NCI-H2107 treated with DMSO at 0.1 percent for 48 hours (cell line): ENCODE data around the gene VAMP8.
A peak's percentile ranks its signal among the peaks of the same experiment; 100 is the strongest.
"Not testable (repeated sequence)": the region's sequence is repeated elsewhere in the genome, so short reads cannot be mapped to it uniquely, and the experiment has no call there.

Experiments used
- DNase-seq: peaks from one replicate; lab custom pipeline; 2025; ENCODE audit not compliant: unreplicated experiment; lab: John Stamatoyannopoulos, UW

The VAMP8 gene

GRCh38 chr2:85579266-85579935, 2.0 kb downstream of the VAMP8 start:
- DNase-seq, result no peak

DNA sequence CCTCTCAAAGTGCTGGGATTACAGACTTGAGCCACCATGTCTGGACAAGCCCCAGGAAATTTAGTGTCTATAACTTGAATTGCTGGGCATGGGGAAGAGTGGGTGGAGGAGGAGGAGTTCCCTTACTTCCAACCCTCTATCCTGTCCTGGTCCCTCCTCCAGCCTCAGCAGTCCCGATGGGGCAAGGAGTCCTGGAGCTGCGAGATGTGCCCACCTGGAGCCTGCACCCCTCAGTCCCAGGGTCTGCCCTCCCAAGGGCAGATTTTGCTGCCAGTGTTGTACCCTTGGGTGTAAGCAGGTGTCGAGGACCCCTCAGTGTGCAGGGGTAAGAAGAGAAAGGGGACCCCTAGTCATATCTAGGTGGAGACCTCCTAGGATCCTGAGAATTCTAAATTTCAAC, 2.8 kb downstream of the VAMP8 start:
- DNase-seq, result no peak

GRCh38 chr2:85582492-85582891, 5.1 kb downstream of the VAMP8 start:
- no peak for DNase-seq

DNA sequence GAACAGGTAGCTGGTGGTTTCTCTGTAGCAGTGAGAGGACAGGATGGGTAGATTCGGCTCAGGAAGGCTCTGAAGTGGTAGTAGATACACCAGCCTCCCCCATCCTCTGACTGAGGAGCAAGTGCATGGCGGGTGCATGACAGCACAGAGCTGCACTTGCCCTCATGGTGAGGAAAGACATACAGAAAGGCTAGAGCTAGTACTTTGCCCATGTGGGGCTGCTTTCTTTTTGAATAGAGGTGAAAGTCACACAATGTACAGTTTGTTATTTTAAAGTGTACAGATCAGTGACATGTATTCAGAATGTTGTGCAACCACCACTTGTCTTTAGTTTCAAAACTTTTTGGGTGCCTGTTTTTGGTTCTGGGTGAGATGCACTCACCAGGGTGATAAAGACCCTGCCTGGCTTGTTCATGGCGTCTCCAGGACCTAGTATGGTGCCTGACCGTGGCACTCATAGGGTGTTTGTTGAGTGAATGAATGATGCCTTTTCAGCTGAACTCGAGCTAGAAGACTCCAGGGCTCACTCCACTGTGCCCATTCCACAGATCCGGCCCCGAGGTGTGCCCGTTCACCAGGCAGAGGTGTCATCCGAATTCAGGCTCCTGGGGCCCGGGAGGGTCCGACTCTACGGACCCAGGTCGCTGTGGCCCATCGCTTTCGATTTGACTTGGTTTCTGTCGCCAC, 6.4 kb downstream of the VAMP8 start:
- no peak for DNase-seq

DNA sequence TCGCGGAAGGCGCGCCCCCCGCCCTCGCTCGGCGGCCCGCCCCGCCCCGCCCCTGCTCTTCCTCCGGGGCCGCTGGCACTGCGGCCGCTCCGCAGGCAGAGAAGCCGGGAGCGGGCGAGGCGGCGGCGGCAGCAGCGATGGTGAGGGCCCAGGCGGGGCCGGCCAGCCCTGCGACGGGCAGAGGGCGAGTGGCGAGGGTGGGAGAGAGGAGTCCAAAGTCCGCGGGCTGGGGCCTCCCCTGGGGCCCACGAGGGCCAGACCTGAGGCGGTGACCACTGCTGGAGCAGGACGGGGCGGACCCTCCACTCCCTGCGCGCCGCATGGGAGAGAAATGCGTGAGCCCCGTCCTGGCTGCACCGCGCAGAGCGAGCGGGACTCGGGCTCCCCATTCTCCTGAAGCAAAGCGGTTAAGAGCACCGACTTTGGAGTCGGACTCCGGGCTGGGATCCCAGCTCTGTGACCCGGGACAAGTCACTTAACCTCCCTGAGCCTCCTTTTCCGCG, 7.0 kb downstream of the VAMP8 start, which contains the start of gene VAMP5:
Gene VAMP5, plus strand, starts transcription at position 78 of the 503 bp plus-strand sequence. Its CDS starts 60 bp downstream, at position 138.
- DNase-seq, result no peak

GRCh38 chr2:85584857-85585780, 7.7 kb downstream of the VAMP8 start:
- no peak for DNase-seq

- DNase-seq, result no peak
Measured at GRCh38 chr2:85585781-85586105, 8.4 kb downstream of the VAMP8 start.

GRCh38 chr2:85588236-85588635, 10.8 kb downstream of the VAMP8 start:
- no peak for DNase-seq

- DNase-seq, result no peak
Measured at GRCh38 chr2:85588645-85589044, 11.3 kb downstream of the VAMP8 start.

GRCh38 chr2:85589181-85589580, 11.8 kb downstream of the VAMP8 start:
- no peak for DNase-seq

DNA sequence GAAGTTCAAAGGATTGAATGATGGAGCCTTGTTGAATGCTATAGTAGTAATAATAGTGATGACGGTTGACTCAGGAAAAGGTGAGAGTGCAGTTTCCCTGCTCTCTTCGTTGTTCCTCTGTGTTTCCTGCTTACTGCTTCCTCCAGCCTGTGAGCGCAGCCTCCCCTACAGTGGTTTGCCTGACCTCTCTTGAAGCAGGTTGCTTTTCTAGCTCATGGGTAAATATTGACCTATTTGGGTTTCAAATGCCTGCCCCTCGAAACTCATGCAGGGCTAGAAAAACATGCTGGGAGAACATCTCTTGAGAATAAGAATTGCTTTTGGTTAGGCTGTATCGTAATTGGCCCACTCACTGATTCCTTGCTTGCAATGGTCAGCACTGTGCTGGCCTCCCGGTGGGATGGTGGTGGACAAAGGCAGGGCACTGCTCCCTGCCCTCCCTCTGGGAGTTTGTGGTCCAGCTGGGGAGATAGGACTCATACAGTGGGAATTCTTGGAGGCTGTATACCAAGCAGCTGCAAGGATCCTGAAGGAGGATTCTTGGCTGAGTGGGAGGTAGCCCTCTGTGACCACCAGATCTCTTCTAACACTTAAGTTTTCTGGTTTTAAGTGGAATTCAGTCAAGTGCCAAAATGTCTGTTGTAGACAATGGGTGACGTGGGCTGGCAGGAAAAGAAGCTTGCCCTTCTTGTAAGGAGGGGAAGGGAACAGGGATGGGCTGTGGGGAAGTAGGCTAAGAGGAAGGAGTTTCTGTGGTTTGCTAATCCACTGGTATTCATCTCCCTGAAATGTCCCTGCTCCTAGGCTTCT, 12.8 kb downstream of the VAMP8 start:
- no peak for DNase-seq

DNA sequence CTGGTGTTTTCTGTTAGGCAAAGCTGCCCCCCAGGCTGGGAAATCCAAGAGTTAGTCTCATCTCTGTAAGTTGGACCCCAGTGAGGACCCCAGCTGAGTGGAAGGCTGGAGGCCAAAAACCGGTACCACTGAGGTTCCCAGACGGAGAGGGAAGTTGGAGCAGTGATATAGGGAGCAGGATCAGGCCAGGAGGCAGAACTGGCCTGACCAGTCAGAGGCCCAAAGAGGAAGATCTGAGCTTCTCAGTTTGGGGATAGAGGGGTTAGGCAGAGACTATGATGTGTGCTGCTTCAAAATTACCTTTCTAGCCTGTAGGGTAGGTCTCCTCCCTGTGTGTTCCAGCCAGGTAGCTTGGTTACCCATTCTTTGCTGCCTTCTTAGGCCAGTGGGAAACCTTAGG, 13.6 kb downstream of the VAMP8 start:
- DNase-seq, result no peak

DNA sequence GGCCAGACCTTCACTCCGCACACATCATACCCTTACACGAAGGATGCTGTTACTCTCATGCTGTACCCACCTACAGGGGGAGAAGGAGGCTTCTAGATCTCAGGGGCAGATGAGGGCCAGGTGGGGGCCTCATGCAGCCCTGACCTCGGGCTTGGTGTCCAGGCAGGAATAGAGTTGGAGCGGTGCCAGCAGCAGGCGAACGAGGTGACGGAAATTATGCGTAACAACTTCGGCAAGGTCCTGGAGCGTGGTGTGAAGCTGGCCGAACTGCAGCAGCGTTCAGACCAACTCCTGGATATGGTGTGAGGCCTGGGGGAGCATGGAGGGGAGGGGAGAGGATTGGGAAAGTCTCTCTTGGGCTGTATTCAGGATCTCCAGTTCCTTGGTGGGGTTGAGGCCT, 14.2 kb downstream of the VAMP8 start:
- no peak for DNase-seq

DNA sequence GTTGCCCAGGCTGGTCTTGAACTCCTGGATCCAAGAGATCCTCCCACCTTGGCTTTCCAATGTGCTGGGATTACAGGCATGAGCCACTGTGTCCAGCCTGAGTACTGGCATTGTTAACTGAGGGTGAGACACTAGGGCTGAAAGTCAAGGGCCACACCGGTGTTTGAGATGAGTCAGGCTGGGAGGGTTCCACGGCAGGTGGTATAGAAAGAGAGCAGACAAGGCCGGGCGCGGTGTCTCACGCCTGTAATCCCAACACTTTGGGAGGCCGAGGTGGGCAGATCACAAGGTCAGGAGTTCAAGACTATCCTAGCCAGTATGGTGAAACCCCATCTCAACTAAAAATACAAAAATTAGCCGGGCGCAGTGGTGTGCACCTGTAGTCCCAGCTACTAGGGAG, 14.9 kb downstream of the VAMP8 start:
- DNase-seq, result not testable (repeated sequence)

DNA sequence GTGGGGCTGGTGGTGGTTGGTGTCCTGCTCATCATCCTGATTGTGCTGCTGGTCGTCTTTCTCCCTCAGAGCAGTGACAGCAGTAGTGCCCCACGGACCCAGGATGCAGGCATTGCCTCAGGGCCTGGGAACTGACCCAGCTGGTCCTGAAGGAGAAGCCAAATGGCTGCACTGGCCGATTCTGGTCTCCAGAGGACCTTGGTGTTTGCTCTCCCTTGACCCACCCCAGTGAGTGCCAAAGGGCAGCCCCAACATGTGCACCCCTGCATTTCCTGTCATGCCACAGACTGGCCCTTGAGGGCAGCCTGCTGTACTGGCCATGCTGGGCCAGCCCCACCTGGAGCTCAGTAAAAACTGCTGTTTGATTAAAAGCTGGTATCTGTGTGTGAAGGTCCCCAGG, 15.6 kb downstream of the VAMP8 start:
- no peak for DNase-seq

GRCh38 chr2:85594715-85595300, 17.4 kb downstream of the VAMP8 start:
- no peak for DNase-seq

- DNase-seq, result peak; percentile 98
Measured at GRCh38 chr2:85595301-85596025, 18.1 kb downstream of the VAMP8 start, which contains the start of gene RNF181. RNF181 (plus strand) TSS chr2:85595745; CDS start chr2:85595764, 19 bp downstream.

GRCh38 chr2:85596026-85596333, 18.6 kb downstream of the VAMP8 start:
- no peak for DNase-seq

DNA sequence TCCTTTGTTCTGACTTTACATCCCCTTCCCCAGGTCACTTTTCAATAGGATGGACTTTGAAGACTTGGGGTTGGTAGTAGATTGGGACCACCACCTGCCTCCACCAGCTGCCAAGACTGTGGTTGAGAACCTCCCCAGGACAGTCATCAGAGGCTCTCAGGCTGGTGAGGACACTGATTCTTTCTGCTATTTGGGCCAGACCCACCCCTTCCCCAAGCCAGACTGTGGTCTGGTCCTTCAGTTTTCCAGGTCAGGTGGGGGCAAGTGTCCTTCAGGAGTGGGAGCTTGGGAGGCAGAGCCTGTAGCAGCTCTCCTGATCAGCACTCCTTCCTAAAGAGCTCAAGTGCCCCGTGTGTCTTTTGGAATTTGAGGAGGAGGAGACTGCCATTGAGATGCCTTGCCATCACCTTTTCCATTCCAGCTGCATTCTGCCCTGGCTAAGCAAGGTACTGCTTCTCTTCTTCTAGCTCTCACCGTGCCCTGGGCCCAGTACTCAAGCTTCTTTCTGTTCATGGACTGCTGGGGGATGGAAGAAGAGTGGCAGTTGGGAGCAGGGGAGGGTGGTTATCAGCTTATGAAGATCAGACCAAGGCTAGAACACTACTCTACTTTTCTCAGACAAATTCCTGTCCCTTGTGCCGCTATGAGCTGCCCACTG, 19.2 kb downstream of the VAMP8 start:
- no peak for DNase-seq
